CD4-positive, alpha-beta T cell (primary cell): ENCODE results near the gene FNIP2. TPM values are rescaled to one million over a fixed set of nuclear protein-coding genes. Genes with fewer than 3 reads are reported as not detected.

Source experiments
- ATAC-seq: fragments of 200-7000 bp; cut with Tn5 transposase; one replicate; pipeline ENCODE4 v1.10.0; 2022; ENCODE audit warnings: mild to moderate bottlenecking; ENCODE audit not compliant: poor library complexity
- CTCF ChIA-PET: fragments of 350-600 bp; sonication (Branson Sonifier 250); formaldehyde crosslinking; loops from one replicate; lab custom pipeline; 2021; ENCODE audit warnings: antibody characterized with exemption, inconsistent platforms; lab: Charles Lee
- POLR2A ChIA-PET: fragments of 350-600 bp; sonication (Branson Sonifier 250); formaldehyde crosslinking; loops from one replicate; lab custom pipeline; 2021; ENCODE audit warnings: antibody characterized with exemption, inconsistent platforms; lab: Charles Lee
- DNase-seq, 14 experiments: peaks; one replicate each; pipeline ENCODE4 v3.0.0-alpha.2; 2013 to 2020; ENCODE audit warnings: mixed read lengths in 2 of 14
- H3K27ac ChIP-seq, 2 donors: one replicate each; pipeline versions ENCODE4 v1.5.1 to v1.7.0; 2013; ENCODE audit warnings: low read length in 2 of 2, low read depth in 1 of 2, mild to moderate bottlenecking in 1 of 2
- H3K27me3 ChIP-seq, 2 experiments: 1 replicate in 1 of 2; 2 replicates in 1 of 2; pipeline versions ENCODE4 v1.6.1 to v1.7.0; 2013; ENCODE audit warnings: low read length in 2 of 2, control low read depth in 1 of 2, mild to moderate bottlenecking in 1 of 2, moderate library complexity in 1 of 2; ENCODE audit not compliant: insufficient read depth in 2 of 2, control insufficient read depth in 1 of 2
- H3K36me3 ChIP-seq: one replicate; pipeline ENCODE4 v1.6.1; 2013; ENCODE audit warnings: low read length, control low read depth; ENCODE audit not compliant: insufficient read depth
- H3K4me1 ChIP-seq: one replicate; pipeline ENCODE4 v1.6.1; 2013; ENCODE audit warnings: low read length, control low read depth; ENCODE audit not compliant: insufficient read depth
- H3K4me3 ChIP-seq: one replicate; pipeline ENCODE4 v1.5.1; 2013; ENCODE audit warnings: mild to moderate bottlenecking, low read length, moderate library complexity
- H3K9me3 ChIP-seq, 2 experiments: 1 replicate in 1 of 2; 2 replicates in 1 of 2; pipeline versions ENCODE4 v1.6.1 to v1.7.0; 2013; ENCODE audit warnings: low read length in 2 of 2, mild to moderate bottlenecking in 2 of 2, control low read depth in 1 of 2, moderate library complexity in 1 of 2; ENCODE audit not compliant: control insufficient read depth in 1 of 2, insufficient read depth in 1 of 2
- H3K27ac Mint-ChIP-seq: one replicate; pipeline ENCODE4 v1.8.0; 2020; ENCODE audit warnings: mixed read lengths
- H3K27me3 Mint-ChIP-seq: one replicate; pipeline ENCODE4 v1.8.0; 2021; ENCODE audit warnings: mixed read lengths
- H3K36me3 Mint-ChIP-seq: one replicate; pipeline ENCODE4 v1.8.0; 2021; ENCODE audit warnings: low read depth, mixed read lengths
- H3K4me1 Mint-ChIP-seq: one replicate; pipeline ENCODE4 v1.8.0; 2021; ENCODE audit warnings: low read depth, mixed read lengths
- H3K4me3 Mint-ChIP-seq: one replicate; pipeline ENCODE4 v1.8.0; 2020; ENCODE audit warnings: mild to moderate bottlenecking, mixed read lengths
- H3K9me3 Mint-ChIP-seq: one replicate; pipeline ENCODE4 v1.8.0; 2020; ENCODE audit warnings: mixed read lengths
- intact Hi-C, 2 experiments: fragments of 100-400 bp; cut with DNase I in 1 of 2; cut with micrococcal nuclease in 1 of 2; formaldehyde crosslinking; loops; one replicate each; pipeline versions ENCODE4 v1.15.1 to v1.9.0; 2023 to 2025; cut with DNase I, micrococcal nuclease
- total RNA-seq, 174 experiments: library from RNA in 2 of 174; stranded (reverse) in 2 of 174; gene quantifications; one replicate each; pipeline ENCODE4 v1.2.3 and lab custom pipeline; 2021 to 2026
- TF ChIP-seq, protein P1 (sequence below): fragments of 200-600 bp; IDR thresholded peaks from one replicate; pipeline ENCODE4 v1.8.0; 2022; ENCODE audit warnings: antibody characterized with exemption, mild to moderate bottlenecking

FNIP2 gene
- total RNA-seq, 2 experiments from 2014 or later = 7.5 to 7.7 TPM

DNA sequence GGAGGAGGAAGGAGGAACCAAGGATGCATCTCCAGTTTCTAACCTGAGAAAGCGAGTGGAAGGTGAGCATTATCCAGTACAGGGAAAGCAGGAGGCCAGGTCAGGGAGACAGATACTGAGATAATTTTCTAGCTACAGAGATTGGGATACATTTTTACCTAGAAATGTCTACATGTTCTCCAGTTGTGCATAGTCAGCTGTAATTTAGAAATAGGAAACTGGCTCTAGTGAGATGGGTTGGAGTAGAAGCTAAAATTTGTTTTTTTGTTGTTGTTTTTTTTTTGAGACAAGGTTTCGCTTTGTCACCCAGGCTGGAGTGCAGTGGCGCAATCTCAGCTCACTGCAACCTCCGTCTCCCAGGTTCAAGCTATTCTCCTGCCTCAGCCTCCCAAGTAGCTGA is 71.3 kb downstream of the FNIP2 start:
- no peaks in the 10 kb centered on the region for H3K9me3 Mint-ChIP-seq
- DNase-seq (no peak), ATAC-seq (no peak)
- Histone ChIP-seq H3K9me3 (no peaks in the 10 kb centered on the region), H3K4me1 (no peaks in the 10 kb centered on the region), H3K4me3 (no peak overlapping the region), H3K36me3 (peaks cover 5% of the 10 kb centered on the region), H3K27me3 (no peaks in the 10 kb centered on the region), H3K27ac (no peak overlapping the region)
- POLR2A ChIA-PET = no interaction called here
- H3K36me3 Mint-ChIP-seq = peaks cover 39% of the 10 kb centered on the region
- no peak overlapping the region for H3K4me3 Mint-ChIP-seq
- TF ChIP-seq, protein P1, sequence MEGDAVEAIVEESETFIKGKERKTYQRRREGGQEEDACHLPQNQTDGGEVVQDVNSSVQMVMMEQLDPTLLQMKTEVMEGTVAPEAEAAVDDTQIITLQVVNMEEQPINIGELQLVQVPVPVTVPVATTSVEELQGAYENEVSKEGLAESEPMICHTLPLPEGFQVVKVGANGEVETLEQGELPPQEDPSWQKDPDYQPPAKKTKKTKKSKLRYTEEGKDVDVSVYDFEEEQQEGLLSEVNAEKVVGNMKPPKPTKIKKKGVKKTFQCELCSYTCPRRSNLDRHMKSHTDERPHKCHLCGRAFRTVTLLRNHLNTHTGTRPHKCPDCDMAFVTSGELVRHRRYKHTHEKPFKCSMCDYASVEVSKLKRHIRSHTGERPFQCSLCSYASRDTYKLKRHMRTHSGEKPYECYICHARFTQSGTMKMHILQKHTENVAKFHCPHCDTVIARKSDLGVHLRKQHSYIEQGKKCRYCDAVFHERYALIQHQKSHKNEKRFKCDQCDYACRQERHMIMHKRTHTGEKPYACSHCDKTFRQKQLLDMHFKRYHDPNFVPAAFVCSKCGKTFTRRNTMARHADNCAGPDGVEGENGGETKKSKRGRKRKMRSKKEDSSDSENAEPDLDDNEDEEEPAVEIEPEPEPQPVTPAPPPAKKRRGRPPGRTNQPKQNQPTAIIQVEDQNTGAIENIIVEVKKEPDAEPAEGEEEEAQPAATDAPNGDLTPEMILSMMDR = no peak
- intact Hi-C loops = loop anchor here in 1 of 2 experiments (10.0 kb wide), 1 partner anchor 595 kb away; no protein-coding TSS in a partner anchor
- no peaks in the 10 kb centered on the region for H3K27me3 Mint-ChIP-seq
- CTCF ChIA-PET = no interaction called here
- H3K27ac Mint-ChIP-seq = no peak overlapping the region
- H3K4me1 Mint-ChIP-seq = no peaks in the 10 kb centered on the region

DNA sequence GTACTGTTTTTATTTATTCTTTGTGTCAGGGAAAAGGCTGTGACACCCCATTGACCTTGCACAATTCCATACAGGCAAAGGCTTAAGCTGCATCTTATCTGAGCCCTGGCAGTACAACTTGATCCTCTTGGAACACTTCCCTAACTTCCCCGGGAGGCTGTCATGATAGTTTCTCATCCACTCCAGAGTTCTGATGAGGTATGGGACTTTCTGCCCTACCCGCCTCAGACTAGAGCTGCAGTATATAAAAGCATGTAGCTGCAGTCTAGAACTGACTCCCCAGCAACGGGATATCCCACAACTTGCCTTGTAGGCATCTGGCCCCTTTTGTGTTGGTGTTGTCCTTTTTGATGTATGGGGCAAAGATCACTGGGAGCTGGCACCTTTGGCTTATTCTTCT is 72.7 kb downstream of the FNIP2 start:
- H3K4me3 Mint-ChIP-seq = no peak overlapping the region
- Histone ChIP-seq H3K4me3 (no peak overlapping the region), H3K9me3 (no peaks in the 10 kb centered on the region), H3K36me3 (no peaks in the 10 kb centered on the region), H3K4me1 (no peaks in the 10 kb centered on the region), H3K27ac (no peak overlapping the region), H3K27me3 (no peaks in the 10 kb centered on the region)
- no peak for DNase-seq
- H3K27me3 Mint-ChIP-seq = no peaks in the 10 kb centered on the region
- intact Hi-C loops = loop anchor here in 1 of 2 experiments (10.0 kb wide), 1 partner anchor 597 kb away; no protein-coding TSS in a partner anchor
- TF ChIP-seq, protein P1 = no peak
- ATAC-seq = no peak
- no peak overlapping the region for H3K27ac Mint-ChIP-seq
- ChIA-PET CTCF (no interaction called here), POLR2A (no interaction called here)
- H3K9me3 Mint-ChIP-seq = no peaks in the 10 kb centered on the region
- H3K36me3 Mint-ChIP-seq = peaks cover 31% of the 10 kb centered on the region
- no peaks in the 10 kb centered on the region for H3K4me1 Mint-ChIP-seq

DNA sequence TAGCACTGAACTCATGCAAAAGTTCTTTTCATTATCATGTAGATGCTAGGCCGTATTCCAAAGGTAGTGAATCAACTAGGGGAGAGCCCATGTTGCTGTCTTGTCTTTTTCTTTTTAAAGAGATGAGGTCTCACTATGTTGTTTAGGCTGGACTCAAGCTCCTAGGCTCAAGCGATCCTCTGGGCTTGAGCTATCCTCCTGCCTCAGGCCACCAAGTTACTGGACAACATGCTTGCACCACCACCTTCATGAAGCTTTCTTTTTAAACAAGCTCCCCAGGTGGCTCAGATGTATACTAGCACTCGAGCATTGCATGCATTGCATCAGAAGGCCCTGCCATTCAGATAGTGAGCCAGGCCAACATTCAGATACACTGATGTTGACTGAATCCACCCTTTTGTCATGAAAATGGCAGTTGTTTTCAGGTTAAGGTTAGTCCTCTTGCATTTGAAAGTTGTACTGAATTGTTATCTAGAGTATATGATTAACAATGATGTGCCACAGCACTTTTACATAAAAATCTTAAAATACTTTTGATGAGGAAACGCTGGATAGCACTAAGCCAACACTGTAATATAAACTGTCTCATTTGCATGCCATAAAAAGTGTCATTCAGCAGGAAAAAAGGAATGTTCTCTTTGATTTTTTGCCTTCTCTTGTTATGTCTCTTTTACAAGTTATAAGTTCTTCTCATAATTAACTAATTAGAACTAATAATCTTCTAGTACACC is 76.7 kb downstream of the FNIP2 start:
- DNase-seq (no peak), ATAC-seq (no peak)
- ChIA-PET POLR2A (interaction anchor here (0.8 kb wide), 1 partner anchor 76 kb away, joined by 3 read pairs; no protein-coding TSS in a partner anchor), CTCF (interaction anchor here (0.9 to 1.1 kb wide), 2 partner anchors 11 to 40 kb away, joined by 3 read pairs; no protein-coding TSS in a partner anchor)
- Mint-ChIP-seq H3K27me3 (no peaks in the 10 kb centered on the region), H3K27ac (no peak overlapping the region), H3K4me3 (no peak overlapping the region), H3K9me3 (no peaks in the 10 kb centered on the region), H3K36me3 (peaks cover 9% of the 10 kb centered on the region), H3K4me1 (peaks cover 6% of the 10 kb centered on the region)
- TF ChIP-seq, protein P1 = no peak
- H3K36me3 ChIP-seq = no peaks in the 10 kb centered on the region
- intact Hi-C loops = loop anchor here in 1 of 2 experiments (10.0 kb wide), 1 partner anchor 601 kb away; no protein-coding TSS in a partner anchor
- no peaks in the 10 kb centered on the region for H3K9me3 ChIP-seq
- no peaks in the 10 kb centered on the region for H3K4me1 ChIP-seq
- no peaks in the 10 kb centered on the region for H3K27me3 ChIP-seq
- H3K4me3 ChIP-seq = no peak overlapping the region
- no peak overlapping the region for H3K27ac ChIP-seq
